Activated B cell treated with CpG ODN at 0.5 μM for 24 hours (primary cell): ENCODE results near the gene KLF2. TPM values are rescaled to one million over a fixed set of nuclear protein-coding genes. Genes with fewer than 3 reads are reported as not detected.

Experiments used
- ATAC-seq: fragments of 200-7000 bp; cut with Tn5 transposase; one replicate; pipeline ENCODE4 v1.10.0; 2021; ENCODE audit warnings: low read depth, mild to moderate bottlenecking, moderate library complexity
- CTCF ChIA-PET: fragments of 350-600 bp; sonication (Branson Sonifier 250); formaldehyde crosslinking; loops from one replicate; lab custom pipeline; 2021; ENCODE audit warnings: antibody characterized with exemption; lab: Charles Lee
- POLR2A ChIA-PET: fragments of 350-600 bp; sonication (Branson Sonifier 250); formaldehyde crosslinking; loops from one replicate; lab custom pipeline; 2021; ENCODE audit warnings: antibody characterized with exemption; lab: Charles Lee
- DNase-seq: peaks from one replicate; pipeline ENCODE4 v3.0.0; 2022
- H3K27ac Mint-ChIP-seq: one replicate; pipeline ENCODE4 v1.8.0; 2020; ENCODE audit warnings: mixed read lengths
- H3K27me3 Mint-ChIP-seq: one replicate; pipeline ENCODE4 v1.8.0; 2021; ENCODE audit warnings: mixed read lengths
- H3K36me3 Mint-ChIP-seq: one replicate; pipeline ENCODE4 v1.8.0; 2021; ENCODE audit warnings: low read depth, mixed read lengths
- H3K4me1 Mint-ChIP-seq: one replicate; pipeline ENCODE4 v1.8.0; 2021; ENCODE audit warnings: mixed read lengths
- H3K4me3 Mint-ChIP-seq: one replicate; pipeline ENCODE4 v1.8.0; 2020; ENCODE audit warnings: mild to moderate bottlenecking, mixed read lengths
- H3K9me3 Mint-ChIP-seq: one replicate; pipeline ENCODE4 v1.8.0; 2020; ENCODE audit warnings: mixed read lengths
- CTCF ChIP-seq: fragments of 200-600 bp; IDR thresholded peaks from one replicate; pipeline ENCODE4 v1.8.0; 2022; ENCODE audit warnings: antibody characterized with exemption, mild to moderate bottlenecking
- intact Hi-C: fragments of 100-400 bp; cut with micrococcal nuclease; formaldehyde crosslinking; loops from one replicate; pipeline ENCODE4 v1.15.1; 2024
- total RNA-seq: library from RNA; stranded (reverse); gene quantifications from 2 replicates; pipeline ENCODE4 v1.2.3, GENCODE V29; 2022

Gene KLF2
- total RNA-seq, 1 donor from 2014 or later = 87.6 TPM

GRCh38 chr19:16326401-16327168, 2.0 kb downstream of the KLF2 start:
- no peak for TF ChIP-seq CTCF
- CTCF ChIA-PET = interaction anchor here (1.5 to 3.6 kb wide), 7 partner anchors 11 to 91 kb away, joined by 4 to 21 read pairs (median 12); no protein-coding TSS in a partner anchor
- Mint-ChIP-seq H3K27ac (peak overlapping the region; percentile 94), H3K27me3 (no peaks in the 10 kb centered on the region), H3K9me3 (no peaks in the 10 kb centered on the region), H3K4me1 (peaks cover 83% of the 10 kb centered on the region), H3K4me3 (peak overlapping the region; percentile 95), H3K36me3 (peaks cover 41% of the 10 kb centered on the region)
- intact Hi-C loops = loop anchor here (5.0 to 10.0 kb wide), 3 partner anchors 212 to 261 kb away; partner anchors contain the start of genes RAB8A and TPM4
- POLR2A ChIA-PET = interaction anchor here (0.7 to 14.3 kb wide), 12 partner anchors 14 to 261 kb away, joined by 3 to 828 read pairs (median 15); no protein-coding TSS in a partner anchor
- ATAC-seq (no peak), DNase-seq (peak; percentile 55)

GRCh38 chr19:16327169-16327475, 2.5 kb downstream of the KLF2 start:
- peaks cover 78% of the 10 kb centered on the region for H3K4me1 Mint-ChIP-seq
- POLR2A ChIA-PET = interaction anchor here (0.7 to 14.3 kb wide), 17 partner anchors 14 to 937 kb away, joined by 3 to 828 read pairs (median 16); partner anchors contain the start of gene FAM32A
- peaks cover 41% of the 10 kb centered on the region for H3K36me3 Mint-ChIP-seq
- TF ChIP-seq CTCF = no peak
- peak overlapping the region; percentile 94 for H3K27ac Mint-ChIP-seq
- CTCF ChIA-PET = interaction anchor here (2.1 to 4.7 kb wide), 7 partner anchors 11 to 90 kb away, joined by 11 to 41 read pairs (median 14); no protein-coding TSS in a partner anchor
- no peak for ATAC-seq
- DNase-seq = no peak
- H3K9me3 Mint-ChIP-seq = no peaks in the 10 kb centered on the region
- intact Hi-C loops = loop anchor here (5.0 to 10.0 kb wide), 3 partner anchors 212 to 260 kb away; partner anchors contain the start of genes RAB8A and TPM4
- H3K4me3 Mint-ChIP-seq = peak overlapping the region; percentile 95
- H3K27me3 Mint-ChIP-seq = no peaks in the 10 kb centered on the region

- no peak for TF ChIP-seq CTCF
- ChIA-PET POLR2A (interaction anchor here (0.7 to 14.3 kb wide), 21 partner anchors 13 to 936 kb away, joined by 3 to 828 read pairs (median 18); partner anchors contain the start of genes FAM32A and HSH2D), CTCF (interaction anchor here (1.1 to 4.7 kb wide), 10 partner anchors 11 to 90 kb away, joined by 3 to 41 read pairs (median 12); no protein-coding TSS in a partner anchor)
- H3K27ac Mint-ChIP-seq = peak overlapping the region; percentile 94
- no peak for DNase-seq
- no peaks in the 10 kb centered on the region for H3K9me3 Mint-ChIP-seq
- no peaks in the 10 kb centered on the region for H3K27me3 Mint-ChIP-seq
- intact Hi-C loops = loop anchor here (5.0 to 10.0 kb wide), 3 partner anchors 213 to 260 kb away; partner anchors contain the start of genes RAB8A and TPM4
- H3K36me3 Mint-ChIP-seq = peaks cover 41% of the 10 kb centered on the region
- ATAC-seq = no peak
- H3K4me1 Mint-ChIP-seq = peaks cover 75% of the 10 kb centered on the region
- H3K4me3 Mint-ChIP-seq = peak overlapping the region; percentile 95
Observed at GRCh38 chr19:16327501-16327900, 2.9 kb downstream of the KLF2 start.

GRCh38 chr19:16327911-16328823, 3.5 kb downstream of the KLF2 start:
- ChIA-PET POLR2A (interaction anchor here (0.7 to 14.3 kb wide), 25 partner anchors 12 to 994 kb away, joined by 3 to 828 read pairs (median 16); partner anchors contain the start of genes FAM32A, HSH2D and TPM4), CTCF (interaction anchor here (0.7 to 4.7 kb wide), 13 partner anchors 10 to 286 kb away, joined by 3 to 41 read pairs (median 11); no protein-coding TSS in a partner anchor)
- no peaks in the 10 kb centered on the region for H3K27me3 Mint-ChIP-seq
- no peaks in the 10 kb centered on the region for H3K9me3 Mint-ChIP-seq
- DNase-seq = peak; percentile 55
- intact Hi-C loops = loop anchor here (1.0 to 10.0 kb wide), 4 partner anchors 38 to 259 kb away; partner anchors contain the start of genes RAB8A and TPM4
- H3K4me1 Mint-ChIP-seq = peaks cover 68% of the 10 kb centered on the region
- H3K27ac Mint-ChIP-seq = peak overlapping the region; percentile 94
- no peak for TF ChIP-seq CTCF
- ATAC-seq = peak; percentile 5
- peak overlapping the region; percentile 95 for H3K4me3 Mint-ChIP-seq
- H3K36me3 Mint-ChIP-seq = peaks cover 41% of the 10 kb centered on the region
